GM12875 (cell line): ENCODE measurements around the gene CARMIL1.

ENCODE experiments used
- H3K4me3 ChIP-seq: one replicate; pipeline ENCODE4 v1.5.1; 2011; ENCODE audit warnings: low read depth, low read length, control low read depth
- TF ChIP-seq, protein P1 (sequence below): IDR thresholded peaks from 2 replicates; pipeline ENCODE4 v1.5.1; 2011; ENCODE audit warnings: low read depth, mild to moderate bottlenecking, control low read depth, inconsistent platforms, low read length, moderate library complexity, borderline replicate concordance; ENCODE audit not compliant: insufficient read depth

Gene CARMIL1

DNA sequence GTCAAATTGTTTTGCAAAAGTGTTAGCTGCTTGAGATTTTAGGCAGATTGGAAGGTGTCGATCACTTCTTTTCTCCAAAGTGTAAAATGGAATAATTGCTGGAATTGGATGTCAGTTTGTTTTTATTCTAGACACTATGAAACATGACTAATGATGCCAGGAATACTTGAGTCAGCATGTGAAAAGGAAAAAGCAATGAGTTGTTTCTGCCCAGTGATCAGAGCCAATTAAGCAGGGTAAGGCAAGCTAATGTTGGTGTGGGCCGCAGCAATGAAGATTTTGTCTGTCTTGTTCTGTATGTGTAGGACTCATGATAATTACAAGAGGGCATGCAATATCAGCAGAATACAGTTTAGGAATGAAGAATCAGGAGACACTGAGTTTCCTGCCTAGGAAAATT lies 110.3 kb downstream of the CARMIL1 start:
- TF ChIP-seq, protein P1, sequence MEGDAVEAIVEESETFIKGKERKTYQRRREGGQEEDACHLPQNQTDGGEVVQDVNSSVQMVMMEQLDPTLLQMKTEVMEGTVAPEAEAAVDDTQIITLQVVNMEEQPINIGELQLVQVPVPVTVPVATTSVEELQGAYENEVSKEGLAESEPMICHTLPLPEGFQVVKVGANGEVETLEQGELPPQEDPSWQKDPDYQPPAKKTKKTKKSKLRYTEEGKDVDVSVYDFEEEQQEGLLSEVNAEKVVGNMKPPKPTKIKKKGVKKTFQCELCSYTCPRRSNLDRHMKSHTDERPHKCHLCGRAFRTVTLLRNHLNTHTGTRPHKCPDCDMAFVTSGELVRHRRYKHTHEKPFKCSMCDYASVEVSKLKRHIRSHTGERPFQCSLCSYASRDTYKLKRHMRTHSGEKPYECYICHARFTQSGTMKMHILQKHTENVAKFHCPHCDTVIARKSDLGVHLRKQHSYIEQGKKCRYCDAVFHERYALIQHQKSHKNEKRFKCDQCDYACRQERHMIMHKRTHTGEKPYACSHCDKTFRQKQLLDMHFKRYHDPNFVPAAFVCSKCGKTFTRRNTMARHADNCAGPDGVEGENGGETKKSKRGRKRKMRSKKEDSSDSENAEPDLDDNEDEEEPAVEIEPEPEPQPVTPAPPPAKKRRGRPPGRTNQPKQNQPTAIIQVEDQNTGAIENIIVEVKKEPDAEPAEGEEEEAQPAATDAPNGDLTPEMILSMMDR = no peak
- H3K4me3 ChIP-seq = no peak overlapping the region

DNA sequence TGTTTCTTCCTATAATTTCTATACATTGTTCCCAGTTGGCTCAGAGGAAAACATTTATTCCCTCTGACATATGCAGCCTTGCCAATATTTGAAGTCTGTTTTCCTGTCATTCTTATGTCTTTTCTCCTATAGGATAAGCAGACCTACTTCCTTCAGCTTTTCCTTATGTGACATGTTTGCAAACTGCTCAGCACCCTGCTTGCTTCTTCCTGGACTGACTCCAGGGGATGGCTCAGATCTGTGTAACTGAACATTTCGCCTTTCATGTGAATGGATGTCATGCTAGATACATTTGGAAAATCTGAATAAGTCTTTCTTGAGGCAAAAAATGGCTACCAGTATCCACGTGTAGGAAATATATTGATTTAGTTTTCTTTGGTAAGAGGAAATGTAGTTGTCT lies 113.2 kb downstream of the CARMIL1 start:
- TF ChIP-seq, protein P1 = no peak
- H3K4me3 ChIP-seq = no peak overlapping the region

DNA sequence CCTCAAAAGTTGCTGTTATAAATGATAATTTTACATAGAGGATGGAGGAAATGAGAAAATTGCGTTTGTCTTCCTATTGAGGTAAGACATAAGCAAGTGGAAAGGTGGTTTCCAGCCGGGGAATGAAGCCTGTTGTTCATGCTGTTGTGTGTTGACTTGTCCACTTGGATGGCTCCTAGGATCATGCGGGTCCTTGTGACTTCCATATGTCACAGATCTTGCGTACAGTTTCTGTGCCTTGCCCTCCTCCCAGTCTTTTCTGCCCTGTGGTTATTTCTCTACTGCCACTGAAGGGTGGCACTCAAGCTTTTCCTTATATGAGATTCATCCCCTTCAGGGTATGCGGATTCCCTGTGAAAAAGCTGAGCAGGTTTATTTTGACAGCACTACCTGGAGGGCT lies 116.6 kb downstream of the CARMIL1 start:
- TF ChIP-seq, protein P1 = no peak

DNA sequence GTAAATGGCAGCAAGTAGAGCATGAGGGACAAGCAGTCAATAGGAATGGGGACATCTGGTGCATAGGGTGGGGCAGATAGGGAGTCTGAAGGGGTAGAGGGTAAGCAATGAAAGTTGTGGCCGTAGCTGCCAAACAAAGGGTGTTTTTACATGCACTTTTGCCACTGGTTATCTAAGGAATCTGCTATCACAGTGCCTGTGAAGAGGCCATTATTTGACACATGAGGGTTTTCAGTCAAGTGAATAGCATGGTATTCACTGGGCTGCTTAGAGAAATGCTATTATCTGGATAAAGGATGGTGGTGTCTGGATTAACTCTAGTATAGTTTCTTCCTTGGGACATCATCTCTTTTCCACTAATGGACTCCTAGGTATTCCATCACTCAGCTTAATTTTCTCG lies 118.2 kb downstream of the CARMIL1 start:
- no peak overlapping the region for H3K4me3 ChIP-seq
- TF ChIP-seq, protein P1 = no peak

More for the DNA sequence above, 116.6 kb downstream of the CARMIL1 start:
- H3K4me3 ChIP-seq = no peak overlapping the region

DNA sequence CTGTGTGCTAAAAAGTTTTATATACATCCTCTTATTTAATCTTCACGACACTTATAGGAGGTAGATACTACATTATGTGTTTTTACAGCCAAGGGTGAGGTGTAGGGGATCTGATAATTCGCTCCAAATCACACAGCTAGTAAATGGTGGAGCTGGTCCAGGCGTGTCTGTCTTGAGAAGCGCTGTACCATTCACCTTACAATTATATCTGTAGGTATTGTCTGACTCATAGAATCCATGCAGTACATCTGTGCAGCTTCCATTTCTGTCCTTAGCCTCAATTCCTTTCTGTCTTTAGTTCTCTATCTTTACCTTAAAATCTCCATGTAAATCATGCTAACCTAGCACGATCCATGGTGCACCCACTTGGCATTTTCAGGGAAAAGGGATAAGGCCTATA lies 120.7 kb downstream of the CARMIL1 start:
- TF ChIP-seq, protein P1 = no peak
- H3K4me3 ChIP-seq = no peak overlapping the region

DNA sequence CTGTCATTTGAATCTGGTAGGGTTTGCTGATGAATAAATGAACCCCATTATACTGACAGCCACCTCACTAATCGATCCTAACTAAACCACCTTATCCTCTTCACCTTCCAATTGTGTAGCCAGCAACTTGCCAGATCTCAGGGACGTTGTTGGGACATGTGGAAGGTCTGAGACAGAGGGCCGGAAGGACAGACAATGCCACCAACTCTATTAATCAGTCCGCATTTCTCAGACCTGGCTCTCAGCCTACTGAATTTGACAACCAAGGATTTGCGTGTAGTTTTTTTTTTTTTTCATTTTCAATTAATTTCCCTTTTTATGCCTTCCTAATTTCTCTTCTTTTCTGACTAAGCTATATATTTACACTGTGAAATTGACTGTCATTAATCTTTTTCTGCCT lies 122.5 kb downstream of the CARMIL1 start:
- TF ChIP-seq, protein P1 = no peak
- no peak overlapping the region for H3K4me3 ChIP-seq

DNA sequence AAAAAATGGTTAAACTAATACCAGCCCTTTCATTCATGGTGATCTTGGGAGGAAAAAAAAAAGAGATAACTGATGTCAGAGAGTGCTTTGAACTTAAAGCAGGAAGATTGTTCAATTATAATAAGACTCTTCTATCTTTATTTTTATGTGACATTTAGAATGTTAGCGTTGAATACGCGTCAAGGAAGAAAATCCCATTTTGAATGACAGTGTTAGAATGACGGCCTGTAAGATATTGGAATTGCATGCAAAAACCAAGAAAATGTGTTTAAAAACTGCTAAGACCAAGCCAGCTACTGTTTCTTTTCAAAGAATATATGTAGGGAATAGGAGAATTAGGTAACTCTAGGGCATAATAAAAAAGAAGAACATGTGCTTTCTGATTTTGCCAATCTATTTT lies 123.0 kb downstream of the CARMIL1 start:
- TF ChIP-seq, protein P1 = no peak
- no peak overlapping the region for H3K4me3 ChIP-seq
